ENCODE measurements around the gene DOCK2.

DNA sequence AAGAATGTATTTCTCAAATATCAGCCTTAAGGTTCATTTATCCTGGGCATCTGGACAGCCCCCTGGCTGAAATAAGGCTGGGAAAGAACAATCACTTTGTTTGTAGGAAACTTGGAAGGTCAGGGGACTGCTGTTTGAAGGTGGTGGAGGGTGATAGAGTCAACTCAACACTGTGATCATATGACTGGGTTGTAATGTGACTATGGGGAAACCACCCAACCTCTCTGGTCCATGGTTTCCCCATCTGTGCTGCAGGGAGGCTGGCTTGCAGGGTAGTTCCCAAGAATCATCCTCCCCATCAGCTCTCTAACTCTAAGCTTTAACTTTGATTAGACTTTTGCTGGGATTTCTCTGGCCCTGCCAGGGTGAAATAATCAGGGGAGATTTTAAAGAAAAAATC lies 333.3 kb downstream of the DOCK2 start:
- TF ChIP-seq, protein P1, sequence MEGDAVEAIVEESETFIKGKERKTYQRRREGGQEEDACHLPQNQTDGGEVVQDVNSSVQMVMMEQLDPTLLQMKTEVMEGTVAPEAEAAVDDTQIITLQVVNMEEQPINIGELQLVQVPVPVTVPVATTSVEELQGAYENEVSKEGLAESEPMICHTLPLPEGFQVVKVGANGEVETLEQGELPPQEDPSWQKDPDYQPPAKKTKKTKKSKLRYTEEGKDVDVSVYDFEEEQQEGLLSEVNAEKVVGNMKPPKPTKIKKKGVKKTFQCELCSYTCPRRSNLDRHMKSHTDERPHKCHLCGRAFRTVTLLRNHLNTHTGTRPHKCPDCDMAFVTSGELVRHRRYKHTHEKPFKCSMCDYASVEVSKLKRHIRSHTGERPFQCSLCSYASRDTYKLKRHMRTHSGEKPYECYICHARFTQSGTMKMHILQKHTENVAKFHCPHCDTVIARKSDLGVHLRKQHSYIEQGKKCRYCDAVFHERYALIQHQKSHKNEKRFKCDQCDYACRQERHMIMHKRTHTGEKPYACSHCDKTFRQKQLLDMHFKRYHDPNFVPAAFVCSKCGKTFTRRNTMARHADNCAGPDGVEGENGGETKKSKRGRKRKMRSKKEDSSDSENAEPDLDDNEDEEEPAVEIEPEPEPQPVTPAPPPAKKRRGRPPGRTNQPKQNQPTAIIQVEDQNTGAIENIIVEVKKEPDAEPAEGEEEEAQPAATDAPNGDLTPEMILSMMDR (IDR thresholded peaks at IDR 0.05) = no peak
- TF ChIP-seq POLR2A (IDR thresholded peaks at IDR 0.05) = no peak
